ENCODE measurements around the gene SUN5.
"Not testable (repeated sequence)": the region's sequence is repeated elsewhere in the genome, so short reads cannot be mapped to it uniquely, and the experiment has no call there.

SUN5 gene, protein sequence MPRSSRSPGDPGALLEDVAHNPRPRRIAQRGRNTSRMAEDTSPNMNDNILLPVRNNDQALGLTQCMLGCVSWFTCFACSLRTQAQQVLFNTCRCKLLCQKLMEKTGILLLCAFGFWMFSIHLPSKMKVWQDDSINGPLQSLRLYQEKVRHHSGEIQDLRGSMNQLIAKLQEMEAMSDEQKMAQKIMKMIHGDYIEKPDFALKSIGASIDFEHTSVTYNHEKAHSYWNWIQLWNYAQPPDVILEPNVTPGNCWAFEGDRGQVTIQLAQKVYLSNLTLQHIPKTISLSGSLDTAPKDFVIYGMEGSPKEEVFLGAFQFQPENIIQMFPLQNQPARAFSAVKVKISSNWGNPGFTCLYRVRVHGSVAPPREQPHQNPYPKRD

DNA sequence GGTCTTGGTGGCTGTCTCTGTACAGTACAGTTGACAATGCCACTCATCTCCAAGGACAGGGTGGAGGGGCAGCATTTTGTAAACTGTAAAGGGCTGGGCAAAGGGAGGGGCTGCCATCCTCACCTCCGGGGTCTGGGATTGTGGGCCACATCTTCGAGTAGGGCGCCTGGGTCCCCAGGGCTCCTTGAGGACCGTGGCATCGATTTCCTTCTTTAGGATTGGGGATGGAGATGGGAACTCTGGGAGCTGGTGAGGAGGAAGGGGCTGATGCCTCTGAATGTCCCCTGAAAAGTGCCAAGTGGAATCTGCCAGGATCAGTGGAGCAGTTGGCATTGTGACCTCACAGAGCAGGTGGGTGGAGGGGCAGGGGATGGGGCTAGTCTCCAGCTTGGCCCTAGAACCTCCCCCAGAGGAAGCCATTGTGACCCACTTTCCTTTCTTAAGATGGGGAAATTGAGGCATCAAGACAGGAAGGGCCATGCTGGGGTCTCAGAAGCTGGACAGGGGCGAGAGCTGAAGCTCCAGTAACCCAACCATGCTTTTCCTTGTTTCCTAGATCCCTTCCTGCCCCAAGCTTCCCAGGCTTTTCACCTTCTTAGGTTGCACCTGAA is at the start of gene SUN5:
Gene SUN5 (minus strand): TSS at position 293 of the 611 bp plus-strand sequence. CDS start 93 bp downstream, at position 200.
- no peak for DNase-seq

GRCh38 chr20:33053291-33054106 is 49.3 kb upstream of the SUN5 start, which contains the start of gene BPIFB3:
Gene BPIFB3 (plus strand): TSS chr20:33053903. CDS start chr20:33055436, 1,533 bp downstream.
- no peak for DNase-seq

GRCh38 chr20:33051333-33051732 is 47.1 kb upstream of the SUN5 start:
- DNase-seq, result no peak

GRCh38 chr20:33046412-33046811 is 42.2 kb upstream of the SUN5 start:
- DNase-seq, result no peak

GRCh38 chr20:33045129-33045721 is 41.0 kb upstream of the SUN5 start:
- not testable (repeated sequence) for DNase-seq

DNA sequence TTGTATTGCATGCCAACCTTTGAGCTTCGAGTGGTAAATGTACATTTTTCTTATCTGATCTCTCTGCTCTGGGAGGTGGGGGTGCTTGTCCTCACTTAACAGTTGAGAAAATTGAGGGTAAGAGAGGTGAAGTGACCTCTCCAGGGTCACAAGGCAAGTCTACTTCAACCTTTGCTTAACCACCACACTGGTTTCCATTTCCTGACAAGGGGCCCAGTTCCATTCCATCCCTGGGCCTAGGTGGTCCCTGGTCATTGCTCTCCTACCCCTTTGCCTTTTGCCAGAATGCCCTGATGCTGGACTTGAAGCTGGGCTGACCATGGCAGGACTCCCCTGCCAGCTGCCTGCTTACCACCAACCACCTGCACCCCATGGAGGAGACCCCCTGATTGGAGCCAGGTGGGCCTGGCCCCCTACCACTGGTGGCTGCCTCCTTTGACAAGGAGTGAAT is 39.5 kb upstream of the SUN5 start:
- no peak for DNase-seq

DNA sequence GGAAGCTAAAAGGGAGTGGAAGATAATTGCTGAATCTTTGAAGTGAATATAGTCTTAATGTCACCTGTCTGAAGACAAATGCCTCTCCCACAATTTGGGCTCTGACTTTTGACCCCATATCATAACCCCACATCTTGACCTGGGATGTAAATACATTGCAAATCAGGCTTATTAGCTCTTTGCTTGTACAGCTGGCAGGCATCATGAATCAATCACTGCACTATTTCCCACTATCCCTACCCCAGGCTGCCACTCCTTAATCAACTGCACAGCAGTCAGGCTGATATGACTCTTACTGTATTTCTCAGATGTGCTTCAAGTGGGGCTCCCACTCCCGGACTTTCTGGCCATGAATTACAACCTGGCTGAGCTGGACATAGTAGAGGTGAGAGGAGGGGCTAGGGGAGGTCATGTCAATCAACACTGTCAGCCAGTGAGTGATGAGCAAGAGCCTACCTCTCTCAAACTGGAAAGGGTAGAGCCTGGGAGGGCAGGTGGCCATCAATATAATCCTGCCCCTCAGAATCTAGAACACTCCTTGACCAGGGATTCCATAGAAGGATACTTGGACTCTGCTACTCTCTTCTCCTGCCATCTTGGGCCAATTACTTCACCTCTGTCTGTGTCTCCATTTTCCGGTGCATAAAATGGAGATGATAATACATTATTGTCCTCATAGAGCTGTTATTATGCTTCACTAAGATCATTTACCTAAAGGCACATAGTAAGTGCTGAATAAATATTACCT is 38.9 kb upstream of the SUN5 start:
- DNase-seq, result no peak

DNA sequence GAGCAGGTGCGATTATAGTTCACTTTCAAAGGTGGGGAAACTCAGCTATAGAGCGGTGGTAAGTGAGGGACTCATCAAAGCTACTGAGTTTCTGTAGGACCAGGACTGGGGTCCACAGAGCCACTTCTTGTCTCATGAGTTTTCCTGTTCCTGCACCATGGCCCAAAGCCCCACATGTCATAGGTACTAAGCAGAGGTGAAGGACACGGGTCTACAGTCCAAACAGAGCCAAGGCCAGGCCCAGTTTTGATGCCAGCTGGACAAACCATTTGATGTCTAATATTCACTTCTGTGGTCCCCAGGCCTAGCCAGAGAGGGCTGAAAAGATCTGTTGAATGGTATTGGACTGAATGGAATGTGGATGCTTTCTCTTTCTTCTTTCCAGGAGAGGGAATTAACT is 38.2 kb upstream of the SUN5 start:
- DNase-seq, result no peak

DNA sequence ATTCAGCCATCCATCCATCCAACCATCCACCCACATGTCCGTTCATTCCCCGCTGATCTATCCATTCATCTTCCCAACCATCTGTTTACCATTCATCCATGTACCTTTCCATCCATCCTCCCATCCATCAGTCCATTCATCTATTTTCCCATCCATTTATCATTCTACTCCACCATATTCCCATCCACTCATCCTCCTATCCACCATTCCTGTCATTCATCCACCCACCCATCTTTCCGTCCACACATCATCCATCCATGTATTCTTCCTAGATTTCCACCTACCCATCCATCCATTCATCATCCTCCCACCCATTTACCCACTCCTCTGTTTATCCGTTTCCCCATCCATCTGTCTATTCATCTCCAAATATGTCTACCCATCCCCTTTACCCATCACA is 34.0 kb upstream of the SUN5 start:
- DNase-seq, result no peak

GRCh38 chr20:33037456-33037855 is 33.2 kb upstream of the SUN5 start:
- DNase-seq, result no peak

- DNase-seq, result no peak
Measured at GRCh38 chr20:33034901-33035492, 30.8 kb upstream of the SUN5 start.

GRCh38 chr20:33034115-33034514 is 29.9 kb upstream of the SUN5 start:
- DNase-seq, result no peak

DNA sequence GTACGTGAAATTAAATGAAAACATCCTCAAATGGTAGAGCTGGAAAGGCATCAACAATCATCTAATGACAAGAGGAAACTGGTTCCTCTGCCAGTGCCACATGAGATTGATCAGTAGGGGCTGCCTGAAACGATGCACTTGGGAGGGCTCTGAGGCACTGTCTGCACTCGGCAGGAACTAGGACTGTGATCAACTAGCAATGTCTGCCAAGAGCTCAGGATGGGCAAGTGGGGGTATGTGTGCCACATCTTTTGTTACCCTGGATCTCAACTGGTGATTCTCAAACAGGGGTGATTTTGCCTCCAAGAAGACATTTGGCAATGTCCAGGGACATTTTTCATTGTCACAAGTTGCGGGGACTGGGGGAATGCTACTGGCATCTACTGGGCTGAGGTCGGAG is 29.1 kb upstream of the SUN5 start:
- DNase-seq, result no peak

- DNase-seq, result no peak
Measured at GRCh38 chr20:33032555-33032954, 28.3 kb upstream of the SUN5 start.

- DNase-seq, result no peak
Measured at GRCh38 chr20:33031531-33031930, 27.3 kb upstream of the SUN5 start, which contains the start of gene BPIFB6. Gene BPIFB6 (plus strand): TSS chr20:33031648. CDS start chr20:33031648, 0 bp downstream.

GRCh38 chr20:33030569-33030968 is 26.3 kb upstream of the SUN5 start:
- no peak for DNase-seq

DNA sequence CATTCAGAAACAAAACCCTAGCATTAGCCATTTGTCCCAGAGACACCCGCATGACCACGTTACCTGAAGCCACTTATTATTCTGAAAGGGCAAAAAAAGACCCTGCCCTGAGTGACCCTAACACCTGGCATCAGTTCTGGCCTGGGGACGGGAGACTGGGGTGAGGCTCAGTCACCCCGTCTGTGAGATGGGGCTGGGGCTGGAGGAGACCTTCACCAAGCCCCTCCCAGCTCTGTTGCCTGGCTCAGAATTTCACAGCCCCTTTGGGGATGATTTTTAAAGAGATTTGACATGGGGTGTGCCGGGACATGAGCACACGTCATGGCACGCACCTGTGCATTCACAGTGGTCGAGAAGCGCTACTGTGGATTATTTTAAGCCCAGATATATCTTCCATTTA is 25.8 kb upstream of the SUN5 start:
- DNase-seq, result no peak

GRCh38 chr20:33028875-33029274 is 24.6 kb upstream of the SUN5 start:
- DNase-seq, result no peak

- no peak for DNase-seq
Measured at GRCh38 chr20:33027769-33028751, 23.8 kb upstream of the SUN5 start.
